ENCODE measurements around the gene TPPP2. TPM values are rescaled to one million over a fixed set of nuclear protein-coding genes. Genes with fewer than 3 reads are reported as not detected.
"Not testable (repeated sequence)": the region's sequence is repeated elsewhere in the genome, so short reads cannot be mapped to it uniquely, and the experiment has no call there.

The TPPP2 gene
- total RNA-seq, 1 donor from 2014 or later: not detected

GRCh38 chr14:21039585-21040369 is 9.8 kb downstream of the TPPP2 start:
- peak; percentile 63 for DNase-seq

- no peak for DNase-seq
Observed at GRCh38 chr14:21040370-21040925, 10.4 kb downstream of the TPPP2 start.

- DNase-seq: not testable (repeated sequence)
Observed at GRCh38 chr14:21040941-21041340, 10.9 kb downstream of the TPPP2 start.

GRCh38 chr14:21041676-21042433 is 11.8 kb downstream of the TPPP2 start, which contains the start of gene RNASE7:
TSS of gene RNASE7 (plus strand) at chr14:21042362. CDS start at chr14:21042993, 631 bp downstream.
- DNase-seq: no peak

GRCh38 chr14:21042918-21043317 is 12.9 kb downstream of the TPPP2 start:
- no peak for DNase-seq

GRCh38 chr14:21043387-21043973 is 13.5 kb downstream of the TPPP2 start:
- DNase-seq: no peak

- no peak for DNase-seq
Observed at GRCh38 chr14:21043974-21044618, 14.1 kb downstream of the TPPP2 start.

- no peak for DNase-seq
Observed at GRCh38 chr14:21047378-21047781, 17.4 kb downstream of the TPPP2 start.

GRCh38 chr14:21048638-21049037 is 18.6 kb downstream of the TPPP2 start:
- DNase-seq: no peak

GRCh38 chr14:21049271-21049673 is 19.3 kb downstream of the TPPP2 start:
- no peak for DNase-seq

- no peak for DNase-seq
Observed at GRCh38 chr14:21050597-21050996, 20.6 kb downstream of the TPPP2 start.

- DNase-seq: no peak
Observed at GRCh38 chr14:21053184-21054122, 23.4 kb downstream of the TPPP2 start.

- DNase-seq: no peak
Observed at GRCh38 chr14:21054123-21054767, 24.2 kb downstream of the TPPP2 start.

GRCh38 chr14:21054768-21055145 is 24.7 kb downstream of the TPPP2 start:
- no peak for DNase-seq

GRCh38 chr14:21055432-21056117 is 25.6 kb downstream of the TPPP2 start:
- DNase-seq: no peak

GRCh38 chr14:21056520-21057163 is 26.6 kb downstream of the TPPP2 start:
- no peak for DNase-seq

GRCh38 chr14:21057803-21058675 is 28.0 kb downstream of the TPPP2 start, which contains the start of gene RNASE8:
TSS of gene RNASE8 (plus strand) at chr14:21057822. CDS start at chr14:21057893, 71 bp downstream.
- DNase-seq: no peak

GRCh38 chr14:21058903-21059302 is 28.9 kb downstream of the TPPP2 start:
- DNase-seq: no peak

Data from dermis blood vessel endothelial cell (primary cell).